HG03521 (cell line): ENCODE data around the gene DRC7.
A peak's percentile ranks its signal among the peaks of the same experiment; 100 is the strongest.

Experiments used
- ATAC-seq: cut with Tn5 transposase; IDR thresholded peaks from one replicate; pipeline ENCODE4 v1.9.1; 2021; ENCODE audit warnings: mild to moderate bottlenecking, moderate library complexity; ENCODE audit not compliant: unreplicated experiment

DRC7 gene

GRCh38 chr16:57749856-57750452 is 55.3 kb downstream of the DRC7 start:
- ATAC-seq, result no peak

- no peak for ATAC-seq
Observed at GRCh38 chr16:57750796-57751538, 56.4 kb downstream of the DRC7 start.

- no peak for ATAC-seq
Observed at GRCh38 chr16:57751539-57752202, 57.1 kb downstream of the DRC7 start.

- ATAC-seq, result no peak
Observed at GRCh38 chr16:57752203-57752580, 57.6 kb downstream of the DRC7 start.

GRCh38 chr16:57752581-57753447 is 58.2 kb downstream of the DRC7 start:
- no peak for ATAC-seq

- no peak for ATAC-seq
Observed at GRCh38 chr16:57753448-57754353, 59.1 kb downstream of the DRC7 start.

- ATAC-seq, result no peak
Observed at GRCh38 chr16:57754354-57755060, 59.9 kb downstream of the DRC7 start.

- no peak for ATAC-seq
Observed at GRCh38 chr16:57755061-57755684, 60.6 kb downstream of the DRC7 start.

GRCh38 chr16:57755726-57756423 is 61.3 kb downstream of the DRC7 start:
- ATAC-seq, result no peak

- no peak for ATAC-seq
Observed at GRCh38 chr16:57756424-57757325, 62.1 kb downstream of the DRC7 start.

GRCh38 chr16:57757326-57757786 is 62.8 kb downstream of the DRC7 start:
- peak; percentile 65 for ATAC-seq

- ATAC-seq, result no peak
Observed at GRCh38 chr16:57757883-57758282, 63.3 kb downstream of the DRC7 start.

GRCh38 chr16:57758331-57759117 is 63.9 kb downstream of the DRC7 start:
- no peak for ATAC-seq

GRCh38 chr16:57759131-57759530 is 64.5 kb downstream of the DRC7 start:
- ATAC-seq, result no peak

GRCh38 chr16:57759541-57760356 is 65.1 kb downstream of the DRC7 start:
- ATAC-seq, result no peak
